Measurements from ENCODE around the gene OLA1.

GRCh38 chr2:174246944-174247381, 1.4 kb downstream of the OLA1 start:
- TF ChIP-seq, protein P1, sequence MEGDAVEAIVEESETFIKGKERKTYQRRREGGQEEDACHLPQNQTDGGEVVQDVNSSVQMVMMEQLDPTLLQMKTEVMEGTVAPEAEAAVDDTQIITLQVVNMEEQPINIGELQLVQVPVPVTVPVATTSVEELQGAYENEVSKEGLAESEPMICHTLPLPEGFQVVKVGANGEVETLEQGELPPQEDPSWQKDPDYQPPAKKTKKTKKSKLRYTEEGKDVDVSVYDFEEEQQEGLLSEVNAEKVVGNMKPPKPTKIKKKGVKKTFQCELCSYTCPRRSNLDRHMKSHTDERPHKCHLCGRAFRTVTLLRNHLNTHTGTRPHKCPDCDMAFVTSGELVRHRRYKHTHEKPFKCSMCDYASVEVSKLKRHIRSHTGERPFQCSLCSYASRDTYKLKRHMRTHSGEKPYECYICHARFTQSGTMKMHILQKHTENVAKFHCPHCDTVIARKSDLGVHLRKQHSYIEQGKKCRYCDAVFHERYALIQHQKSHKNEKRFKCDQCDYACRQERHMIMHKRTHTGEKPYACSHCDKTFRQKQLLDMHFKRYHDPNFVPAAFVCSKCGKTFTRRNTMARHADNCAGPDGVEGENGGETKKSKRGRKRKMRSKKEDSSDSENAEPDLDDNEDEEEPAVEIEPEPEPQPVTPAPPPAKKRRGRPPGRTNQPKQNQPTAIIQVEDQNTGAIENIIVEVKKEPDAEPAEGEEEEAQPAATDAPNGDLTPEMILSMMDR (conservative IDR thresholded peaks at IDR 0.05; ENCODE audit: low read depth, low read length) = no peak
- no peak for TF ChIP-seq EZH2phosphoT487 (IDR thresholded peaks at IDR 0.05; ENCODE audit: borderline replicate concordance, low read length)
- TF ChIP-seq EZH2 (IDR thresholded peaks at IDR 0.05; ENCODE audit: low read length, unreplicated experiment) = no peak

Measured in PC-3 (cell line).